Testis (tissue), 2 donors: ENCODE data around the gene PPP1R11.

Source experiments
- CTCF ChIP-seq, 3 experiments: fragments of 450-650 bp in 2 of 3; fragments of 200-600 bp in 1 of 3; sonication (generic) in 1 of 3; IDR thresholded peaks; one replicate each; pipeline ENCODE4 v1.5.1; 2016 to 2019; ENCODE audit warnings: antibody characterized with exemption in 3 of 3, mild to moderate bottlenecking in 2 of 3, moderate library complexity in 1 of 3
- POLR2A ChIP-seq: fragments of 450-650 bp; IDR thresholded peaks from one replicate; pipeline ENCODE4 v1.6.1; 2017; ENCODE audit warnings: antibody characterized with exemption, mild to moderate bottlenecking, moderate library complexity

GRCh38 chr6:30103872-30104179, 36.8 kb downstream of the PPP1R11 start:
- TF ChIP-seq CTCF (IDR thresholded peaks at IDR 0.05) (no peak), POLR2A (no peak)
